Measurements from ENCODE around the gene BNIP3.
"Not testable (repeated sequence)": the region's sequence is repeated elsewhere in the genome, so short reads cannot be mapped to it uniquely, and the experiment has no call there.

Gene BNIP3

GRCh38 chr10:131926743-131927595 lies 54.8 kb downstream of the BNIP3 start:
- Mint-ChIP-seq H3K9me3 (no peaks in the 10 kb centered on the region), H3K27me3 (no peaks in the 10 kb centered on the region), H3K36me3 (ENCODE audit: insufficient read depth) (peaks cover 15% of the 10 kb centered on the region), H3K4me1 (peaks cover 63% of the 10 kb centered on the region), H3K4me3 (peak overlapping the region; percentile 24), H3K27ac (ENCODE audit: low read depth) (peak overlapping the region; percentile 88)
- DNase-seq (ENCODE audit: low spot score in 2 of 2) (no peak), ATAC-seq (replicated peaks; ENCODE audit: extremely low read depth, poor library complexity, severe bottlenecking) (no peak)

- no peak for DNase-seq (ENCODE audit: low spot score in 2 of 2)
- no peaks in the 10 kb centered on the region for H3K27me3 Mint-ChIP-seq
- no peaks in the 10 kb centered on the region for H3K9me3 Mint-ChIP-seq
- H3K4me3 Mint-ChIP-seq = no peak overlapping the region
- H3K36me3 Mint-ChIP-seq (ENCODE audit: insufficient read depth) = peaks cover 14% of the 10 kb centered on the region
- H3K4me1 Mint-ChIP-seq = peaks cover 65% of the 10 kb centered on the region
- H3K27ac Mint-ChIP-seq (ENCODE audit: low read depth) = peak overlapping the region; percentile 88
- no peak for ATAC-seq (replicated peaks; ENCODE audit: extremely low read depth, poor library complexity, severe bottlenecking)
Measured at GRCh38 chr10:131926253-131926652, 55.5 kb downstream of the BNIP3 start.

- no peaks in the 10 kb centered on the region for H3K27me3 Mint-ChIP-seq
- H3K36me3 Mint-ChIP-seq (ENCODE audit: insufficient read depth) = peaks cover 11% of the 10 kb centered on the region
- no peak overlapping the region for H3K27ac Mint-ChIP-seq (ENCODE audit: low read depth)
- peaks cover 65% of the 10 kb centered on the region for H3K4me1 Mint-ChIP-seq
- ATAC-seq (replicated peaks; ENCODE audit: extremely low read depth, poor library complexity, severe bottlenecking) = no peak
- no peaks in the 10 kb centered on the region for H3K9me3 Mint-ChIP-seq
- no peak for DNase-seq (ENCODE audit: low spot score in 2 of 2)
- no peak overlapping the region for H3K4me3 Mint-ChIP-seq
Measured at GRCh38 chr10:131925716-131926115, 56.0 kb downstream of the BNIP3 start.

- Mint-ChIP-seq H3K4me3 (no peak overlapping the region), H3K9me3 (no peaks in the 10 kb centered on the region), H3K27ac (ENCODE audit: low read depth) (no peak overlapping the region), H3K4me1 (peaks cover 64% of the 10 kb centered on the region), H3K36me3 (ENCODE audit: insufficient read depth) (peaks cover 7% of the 10 kb centered on the region), H3K27me3 (no peaks in the 10 kb centered on the region)
- DNase-seq (ENCODE audit: low spot score in 2 of 2) (no peak), ATAC-seq (replicated peaks; ENCODE audit: extremely low read depth, poor library complexity, severe bottlenecking) (no peak)
Measured at GRCh38 chr10:131925011-131925649, 56.6 kb downstream of the BNIP3 start.

GRCh38 chr10:131923038-131923756 lies 58.5 kb downstream of the BNIP3 start:
- Mint-ChIP-seq H3K27me3 (no peaks in the 10 kb centered on the region), H3K27ac (ENCODE audit: low read depth) (no peak overlapping the region), H3K9me3 (no peaks in the 10 kb centered on the region), H3K4me3 (no peak overlapping the region), H3K36me3 (ENCODE audit: insufficient read depth) (peaks cover 4% of the 10 kb centered on the region), H3K4me1 (peaks cover 64% of the 10 kb centered on the region)
- no peak for DNase-seq (ENCODE audit: low spot score in 2 of 2)
- ATAC-seq (replicated peaks; ENCODE audit: extremely low read depth, poor library complexity, severe bottlenecking) = no peak

- Mint-ChIP-seq H3K4me3 (no peak overlapping the region), H3K36me3 (ENCODE audit: insufficient read depth) (peaks cover 8% of the 10 kb centered on the region)
- no peak for ATAC-seq (replicated peaks; ENCODE audit: extremely low read depth, poor library complexity, severe bottlenecking)
Measured at GRCh38 chr10:131921184-131921583, 60.5 kb downstream of the BNIP3 start.

GRCh38 chr10:131920693-131921092 lies 61.0 kb downstream of the BNIP3 start:
- Mint-ChIP-seq H3K27ac (ENCODE audit: low read depth) (peak overlapping the region; percentile 30), H3K4me3 (no peak overlapping the region), H3K4me1 (peaks cover 68% of the 10 kb centered on the region), H3K9me3 (no peaks in the 10 kb centered on the region), H3K27me3 (no peaks in the 10 kb centered on the region), H3K36me3 (ENCODE audit: insufficient read depth) (peaks cover 8% of the 10 kb centered on the region)
- DNase-seq (ENCODE audit: low spot score in 2 of 2) (no peak), ATAC-seq (replicated peaks; ENCODE audit: extremely low read depth, poor library complexity, severe bottlenecking) (no peak)

More at GRCh38 chr10:131921184-131921583, 60.5 kb downstream of the BNIP3 start:
- H3K27me3 Mint-ChIP-seq = no peaks in the 10 kb centered on the region
- no peaks in the 10 kb centered on the region for H3K9me3 Mint-ChIP-seq
- no peak overlapping the region for H3K27ac Mint-ChIP-seq (ENCODE audit: low read depth)
- DNase-seq (ENCODE audit: low spot score in 2 of 2) = no peak
- peaks cover 63% of the 10 kb centered on the region for H3K4me1 Mint-ChIP-seq

- H3K4me3 Mint-ChIP-seq = no peak overlapping the region
- ATAC-seq (replicated peaks; ENCODE audit: extremely low read depth, poor library complexity, severe bottlenecking) (no peak), DNase-seq (ENCODE audit: low spot score in 2 of 2) (no peak)
- peak overlapping the region; percentile 30 for H3K27ac Mint-ChIP-seq (ENCODE audit: low read depth)
- H3K4me1 Mint-ChIP-seq = peaks cover 72% of the 10 kb centered on the region
- H3K36me3 Mint-ChIP-seq (ENCODE audit: insufficient read depth) = peaks cover 8% of the 10 kb centered on the region
- H3K27me3 Mint-ChIP-seq = no peaks in the 10 kb centered on the region
- H3K9me3 Mint-ChIP-seq = no peaks in the 10 kb centered on the region
Measured at GRCh38 chr10:131920151-131920550, 61.6 kb downstream of the BNIP3 start.

GRCh38 chr10:131919461-131919860 lies 62.3 kb downstream of the BNIP3 start:
- not testable (repeated sequence) for H3K9me3 Mint-ChIP-seq; DNase-seq (ENCODE audit: low spot score in 2 of 2); H3K36me3 Mint-ChIP-seq (ENCODE audit: insufficient read depth); H3K27me3 Mint-ChIP-seq; ATAC-seq (replicated peaks; ENCODE audit: extremely low read depth, poor library complexity, severe bottlenecking); H3K4me3 Mint-ChIP-seq
- Mint-ChIP-seq H3K4me1 (peaks cover 75% of the 10 kb centered on the region), H3K27ac (ENCODE audit: low read depth) (peak overlapping the region; percentile 30)
